GM19043 (cell line): ENCODE results near the gene HMCES.
"Not testable (repeated sequence)": the region's sequence is repeated elsewhere in the genome, so short reads cannot be mapped to it uniquely, and the experiment has no call there.

ENCODE experiments used
- ATAC-seq: cut with Tn5 transposase; IDR thresholded peaks from one replicate; pipeline ENCODE4 v1.9.1; 2021; ENCODE audit warnings: low read depth; ENCODE audit not compliant: unreplicated experiment

HMCES gene

GRCh38 chr3:129256270-129256669 lies 22.4 kb upstream of the HMCES start:
- ATAC-seq, result no peak

- no peak for ATAC-seq
Measured at GRCh38 chr3:129257609-129258008, 21.1 kb upstream of the HMCES start.

GRCh38 chr3:129259612-129260477 lies 18.8 kb upstream of the HMCES start:
- ATAC-seq, result no peak

- ATAC-seq, result no peak
Measured at GRCh38 chr3:129260606-129261005, 18.1 kb upstream of the HMCES start.

GRCh38 chr3:129261894-129262293 lies 16.8 kb upstream of the HMCES start:
- no peak for ATAC-seq

- no peak for ATAC-seq
Measured at GRCh38 chr3:129263161-129263910, 15.3 kb upstream of the HMCES start.

- not testable (repeated sequence) for ATAC-seq
Measured at GRCh38 chr3:129264994-129265393, 13.7 kb upstream of the HMCES start.

- no peak for ATAC-seq
Measured at GRCh38 chr3:129266651-129267050, 12.0 kb upstream of the HMCES start.

GRCh38 chr3:129268396-129268795 lies 10.3 kb upstream of the HMCES start:
- ATAC-seq, result no peak

GRCh38 chr3:129271674-129272073 lies 7.0 kb upstream of the HMCES start:
- no peak for ATAC-seq

- peak; percentile 91 for ATAC-seq
Measured at GRCh38 chr3:129276385-129276784, 2.3 kb upstream of the HMCES start.

GRCh38 chr3:129277829-129278271 lies 820 bp upstream of the HMCES start:
- no peak for ATAC-seq

GRCh38 chr3:129278966-129279906 lies 566 bp downstream of the HMCES start:
- ATAC-seq, result no peak

GRCh38 chr3:129280183-129280582 lies 1.5 kb downstream of the HMCES start:
- no peak for ATAC-seq

GRCh38 chr3:129281726-129282125 lies 3.1 kb downstream of the HMCES start:
- no peak for ATAC-seq

- ATAC-seq, result peak; percentile 80
Measured at GRCh38 chr3:129282727-129283327, 4.2 kb downstream of the HMCES start.

GRCh38 chr3:129286081-129286480 lies 7.4 kb downstream of the HMCES start:
- no peak for ATAC-seq

- no peak for ATAC-seq
Measured at GRCh38 chr3:129288446-129288845, 9.8 kb downstream of the HMCES start.

- no peak for ATAC-seq
Measured at GRCh38 chr3:129289201-129289921, 10.7 kb downstream of the HMCES start.
